ENCODE data around the gene CFAP119. TPM values are rescaled to one million over a fixed set of nuclear protein-coding genes. Genes with fewer than 3 reads are reported as not detected.

The CFAP119 gene
- total RNA-seq, 1 donor, result 2.9 TPM

- H3K79me2 ChIP-seq (ENCODE audit: insufficient read depth, low read length), result peaks cover 24% of the 10 kb centered on the region
- H3K4me1 ChIP-seq (ENCODE audit: insufficient read depth, low read length), result peaks cover 17% of the 10 kb centered on the region
- peak overlapping the region; percentile 77 for H3K27ac ChIP-seq (ENCODE audit: low read depth, low read length)
- no peaks in the 10 kb centered on the region for H3K27me3 ChIP-seq (ENCODE audit: insufficient read depth, low read length)
- DNase-seq (ENCODE audit: insufficient read length, low spot score, missing footprints), result no peak
- no peak overlapping the region for H2AFZ ChIP-seq (ENCODE audit: low read length)
- no peaks in the 10 kb centered on the region for H3K9me3 ChIP-seq (ENCODE audit: low read depth, low read length)
- TF ChIP-seq, protein P1, sequence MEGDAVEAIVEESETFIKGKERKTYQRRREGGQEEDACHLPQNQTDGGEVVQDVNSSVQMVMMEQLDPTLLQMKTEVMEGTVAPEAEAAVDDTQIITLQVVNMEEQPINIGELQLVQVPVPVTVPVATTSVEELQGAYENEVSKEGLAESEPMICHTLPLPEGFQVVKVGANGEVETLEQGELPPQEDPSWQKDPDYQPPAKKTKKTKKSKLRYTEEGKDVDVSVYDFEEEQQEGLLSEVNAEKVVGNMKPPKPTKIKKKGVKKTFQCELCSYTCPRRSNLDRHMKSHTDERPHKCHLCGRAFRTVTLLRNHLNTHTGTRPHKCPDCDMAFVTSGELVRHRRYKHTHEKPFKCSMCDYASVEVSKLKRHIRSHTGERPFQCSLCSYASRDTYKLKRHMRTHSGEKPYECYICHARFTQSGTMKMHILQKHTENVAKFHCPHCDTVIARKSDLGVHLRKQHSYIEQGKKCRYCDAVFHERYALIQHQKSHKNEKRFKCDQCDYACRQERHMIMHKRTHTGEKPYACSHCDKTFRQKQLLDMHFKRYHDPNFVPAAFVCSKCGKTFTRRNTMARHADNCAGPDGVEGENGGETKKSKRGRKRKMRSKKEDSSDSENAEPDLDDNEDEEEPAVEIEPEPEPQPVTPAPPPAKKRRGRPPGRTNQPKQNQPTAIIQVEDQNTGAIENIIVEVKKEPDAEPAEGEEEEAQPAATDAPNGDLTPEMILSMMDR (IDR thresholded peaks at IDR 0.05; ENCODE audit: extremely low read depth, low read depth, low read length), result no peak
- no peak overlapping the region for H3K4me3 ChIP-seq (ENCODE audit: insufficient read depth, low read length)
- peaks cover 32% of the 10 kb centered on the region for H3K36me3 ChIP-seq (ENCODE audit: insufficient read depth, low read length)
- peaks cover 4% of the 10 kb centered on the region for H4K20me1 ChIP-seq (ENCODE audit: insufficient read depth, low read length)
- H3K4me2 ChIP-seq (ENCODE audit: insufficient read depth, low read length), result no peak overlapping the region
Measured at GRCh38 chr16:30746638-30747175, 15.2 kb downstream of the CFAP119 start.

GRCh38 chr16:30745082-30745481 lies 16.8 kb downstream of the CFAP119 start:
- Histone ChIP-seq H3K9me3 (ENCODE audit: low read depth, low read length) (no peaks in the 10 kb centered on the region), H4K20me1 (ENCODE audit: insufficient read depth, low read length) (peaks cover 17% of the 10 kb centered on the region), H3K27me3 (ENCODE audit: insufficient read depth, low read length) (no peaks in the 10 kb centered on the region), H3K4me3 (ENCODE audit: insufficient read depth, low read length) (no peak overlapping the region), H3K4me2 (ENCODE audit: insufficient read depth, low read length) (no peak overlapping the region), H3K79me2 (ENCODE audit: insufficient read depth, low read length) (peaks cover 16% of the 10 kb centered on the region), H3K36me3 (ENCODE audit: insufficient read depth, low read length) (peaks cover 30% of the 10 kb centered on the region), H3K4me1 (ENCODE audit: insufficient read depth, low read length) (peaks cover 33% of the 10 kb centered on the region), H2AFZ (ENCODE audit: low read length) (no peak overlapping the region), H3K27ac (ENCODE audit: low read depth, low read length) (no peak overlapping the region)
- DNase-seq (ENCODE audit: insufficient read length, low spot score, missing footprints), result no peak
- TF ChIP-seq, protein P1 (IDR thresholded peaks at IDR 0.05; ENCODE audit: extremely low read depth, low read depth, low read length), result no peak

DNA sequence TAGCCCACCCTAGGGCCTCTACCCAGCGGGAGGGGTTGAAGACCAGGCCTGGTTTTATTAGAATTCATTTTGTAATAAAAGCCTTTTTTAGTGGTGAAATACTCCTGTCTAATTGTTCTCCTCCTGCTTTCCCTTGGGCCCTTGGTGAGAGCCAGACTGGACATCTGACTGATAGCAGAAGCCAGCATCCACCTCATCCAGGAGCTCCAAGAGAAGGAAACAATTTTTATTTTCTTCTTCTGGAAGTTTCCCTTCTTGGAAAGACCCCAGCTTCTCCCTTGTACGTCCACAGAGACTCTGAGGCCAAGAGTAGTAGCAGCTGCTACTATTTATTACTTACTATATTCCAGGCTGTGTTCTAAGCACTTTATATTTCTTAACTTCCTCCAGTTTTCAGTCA lies 17.7 kb downstream of the CFAP119 start:
- H3K4me2 ChIP-seq (ENCODE audit: insufficient read depth, low read length), result no peak overlapping the region
- no peaks in the 10 kb centered on the region for H3K27me3 ChIP-seq (ENCODE audit: insufficient read depth, low read length)
- H3K4me1 ChIP-seq (ENCODE audit: insufficient read depth, low read length), result peaks cover 36% of the 10 kb centered on the region
- H2AFZ ChIP-seq (ENCODE audit: low read length), result no peak overlapping the region
- DNase-seq (ENCODE audit: insufficient read length, low spot score, missing footprints), result no peak
- no peak overlapping the region for H3K4me3 ChIP-seq (ENCODE audit: insufficient read depth, low read length)
- TF ChIP-seq, protein P1 (IDR thresholded peaks at IDR 0.05; ENCODE audit: extremely low read depth, low read depth, low read length), result no peak
- peaks cover 27% of the 10 kb centered on the region for H3K36me3 ChIP-seq (ENCODE audit: insufficient read depth, low read length)
- H3K79me2 ChIP-seq (ENCODE audit: insufficient read depth, low read length), result peaks cover 8% of the 10 kb centered on the region
- no peaks in the 10 kb centered on the region for H3K9me3 ChIP-seq (ENCODE audit: low read depth, low read length)
- H3K27ac ChIP-seq (ENCODE audit: low read depth, low read length), result no peak overlapping the region
- peaks cover 21% of the 10 kb centered on the region for H4K20me1 ChIP-seq (ENCODE audit: insufficient read depth, low read length)

- H3K4me3 ChIP-seq (ENCODE audit: insufficient read depth, low read length), result no peak overlapping the region
- H3K4me1 ChIP-seq (ENCODE audit: insufficient read depth, low read length), result peaks cover 36% of the 10 kb centered on the region
- no peak for DNase-seq (ENCODE audit: insufficient read length, low spot score, missing footprints)
- H3K27me3 ChIP-seq (ENCODE audit: insufficient read depth, low read length), result no peaks in the 10 kb centered on the region
- H3K27ac ChIP-seq (ENCODE audit: low read depth, low read length), result no peak overlapping the region
- peaks cover 25% of the 10 kb centered on the region for H4K20me1 ChIP-seq (ENCODE audit: insufficient read depth, low read length)
- TF ChIP-seq, protein P1 (IDR thresholded peaks at IDR 0.05; ENCODE audit: extremely low read depth, low read depth, low read length), result no peak
- H2AFZ ChIP-seq (ENCODE audit: low read length), result no peak overlapping the region
- H3K36me3 ChIP-seq (ENCODE audit: insufficient read depth, low read length), result peaks cover 32% of the 10 kb centered on the region
- H3K79me2 ChIP-seq (ENCODE audit: insufficient read depth, low read length), result peaks cover 5% of the 10 kb centered on the region
- no peaks in the 10 kb centered on the region for H3K9me3 ChIP-seq (ENCODE audit: low read depth, low read length)
- no peak overlapping the region for H3K4me2 ChIP-seq (ENCODE audit: insufficient read depth, low read length)
Measured at GRCh38 chr16:30743716-30744115, 18.1 kb downstream of the CFAP119 start.
